GM23338 (cell line): ENCODE data around the gene ARHGEF1. TPM values are rescaled to one million over a fixed set of nuclear protein-coding genes. Genes with fewer than 3 reads are reported as not detected.
A peak's percentile ranks its signal among the peaks of the same experiment; 100 is the strongest.

Experiments
- ATAC-seq: fragments of 200-7000 bp; cut with Tn5 transposase; 3 replicates; pipeline ENCODE4 v1.9.1; 2020
- DNase-seq: peaks from one replicate; pipeline ENCODE4 v3.0.0-alpha.2; 2015; ENCODE audit warnings: low spot score
- H2AFZ ChIP-seq: fragments of 200-600 bp; sonication (generic); 2 replicates; pipeline ENCODE4 v1.8.0; 2016; ENCODE audit warnings: antibody characterized with exemption, mild to moderate bottlenecking, moderate library complexity
- H3F3A ChIP-seq: fragments of 200-600 bp; sonication (generic); replicated peaks from 2 replicates; pipeline ENCODE4 v1.8.0; 2017; ENCODE audit warnings: antibody characterized with exemption, mixed run types, low read depth
- H3K27ac ChIP-seq: fragments of 200-600 bp; sonication (generic); 2 replicates; pipeline ENCODE4 v1.6.1; 2016; ENCODE audit warnings: low read depth
- H3K27me3 ChIP-seq: fragments of 200-600 bp; sonication (generic); 2 replicates; pipeline ENCODE4 v1.8.0; 2016; ENCODE audit warnings: mild to moderate bottlenecking, mixed run types, moderate library complexity; ENCODE audit not compliant: insufficient read depth
- H3K36me3 ChIP-seq: fragments of 200-600 bp; sonication (generic); 2 replicates; pipeline ENCODE4 v1.8.0; 2016; ENCODE audit warnings: mild to moderate bottlenecking; ENCODE audit not compliant: insufficient read depth
- H3K4me1 ChIP-seq: fragments of 200-600 bp; sonication (generic); 2 replicates; pipeline ENCODE4 v1.8.0; 2016; ENCODE audit warnings: mild to moderate bottlenecking, moderate library complexity; ENCODE audit not compliant: insufficient read depth
- H3K4me2 ChIP-seq: fragments of 200-600 bp; sonication (generic); 2 replicates; pipeline ENCODE4 v1.7.1; 2017; ENCODE audit warnings: mixed run types
- H3K4me3 ChIP-seq: fragments of 200-600 bp; sonication (generic); 2 replicates; pipeline ENCODE4 v1.6.1; 2016; ENCODE audit warnings: mixed run types
- H3K79me2 ChIP-seq: fragments of 200-600 bp; sonication (generic); replicated peaks from 2 replicates; pipeline ENCODE4 v1.8.0; 2017; ENCODE audit warnings: mild to moderate bottlenecking; ENCODE audit not compliant: insufficient read depth
- H3K9me2 ChIP-seq: fragments of 200-600 bp; sonication (generic); 2 replicates; pipeline ENCODE4 v1.8.0; 2017; ENCODE audit not compliant: insufficient read depth
- H4K20me1 ChIP-seq: fragments of 200-600 bp; sonication (generic); replicated peaks from 2 replicates; pipeline ENCODE4 v1.8.0; 2017; ENCODE audit warnings: mild to moderate bottlenecking; ENCODE audit not compliant: insufficient read depth
- H3K27ac Mint-ChIP-seq: 2 replicates; pipeline ENCODE4 v1.8.0; 2020; ENCODE audit warnings: inconsistent platforms, mild to moderate bottlenecking, moderate library complexity, mixed read lengths
- H3K27me3 Mint-ChIP-seq: 3 replicates; pipeline ENCODE4 v1.8.0; 2022; ENCODE audit warnings: low read depth, mild to moderate bottlenecking, moderate library complexity, mixed read lengths, inconsistent platforms; ENCODE audit not compliant: insufficient read depth, poor library complexity
- H3K36me3 Mint-ChIP-seq: 3 replicates; pipeline ENCODE4 v1.8.0; 2021; ENCODE audit warnings: low read depth, mild to moderate bottlenecking, inconsistent platforms, moderate library complexity, mixed read lengths
- H3K4me1 Mint-ChIP-seq: 3 replicates; pipeline ENCODE4 v1.8.0; 2020; ENCODE audit warnings: mild to moderate bottlenecking, inconsistent platforms, mixed read lengths
- H3K4me3 Mint-ChIP-seq: 3 replicates; pipeline ENCODE4 v1.8.0; 2021; ENCODE audit warnings: moderate library complexity, mild to moderate bottlenecking, inconsistent platforms, mixed read lengths
- H3K9me3 Mint-ChIP-seq: 3 replicates; pipeline ENCODE4 v1.8.0; 2020; ENCODE audit warnings: moderate library complexity, mild to moderate bottlenecking, inconsistent platforms, mixed read lengths
- CREB1 ChIP-seq: fragments of 250-450 bp; sonication (Bioruptor Pico); IDR thresholded peaks from 2 replicates; pipeline ENCODE4 v1.5.0; 2020; ENCODE audit warnings: low read depth, mild to moderate bottlenecking, moderate library complexity
- ETS1 ChIP-seq: IDR thresholded peaks from 2 replicates; pipeline ENCODE4 v1.6.1; 2016; ENCODE audit warnings: antibody characterized with exemption
- EZH2 ChIP-seq: fragments of 200-600 bp; sonication (generic); IDR thresholded peaks from one replicate; pipeline ENCODE4 v1.8.0; 2017; ENCODE audit warnings: antibody characterized with exemption, mild to moderate bottlenecking, low read depth; ENCODE audit not compliant: unreplicated experiment
- JUNB ChIP-seq: IDR thresholded peaks from one replicate; pipeline ENCODE4 v1.6.1; 2016; ENCODE audit warnings: antibody characterized with exemption; ENCODE audit not compliant: unreplicated experiment
- NANOG ChIP-seq: IDR thresholded peaks from 2 replicates; pipeline ENCODE4 v1.6.1; 2016; ENCODE audit warnings: antibody characterized with exemption, borderline replicate concordance
- POLR2AphosphoS5 ChIP-seq: IDR thresholded peaks from 2 replicates; pipeline ENCODE4 v1.6.1; 2016; ENCODE audit warnings: antibody characterized with exemption, low read depth
- REST ChIP-seq: IDR thresholded peaks from one replicate; pipeline ENCODE4 v1.6.1; 2018; ENCODE audit warnings: antibody characterized with exemption; ENCODE audit not compliant: unreplicated experiment
- ZNF114 ChIP-seq: fragments of 250-450 bp; sonication (Bioruptor Pico); IDR thresholded peaks from 2 replicates; pipeline ENCODE4 v1.5.0; 2020; ENCODE audit warnings: mild to moderate bottlenecking, moderate library complexity
- ZNF331 ChIP-seq: fragments of 250-450 bp; sonication (Bioruptor Pico); IDR thresholded peaks from 2 replicates; pipeline ENCODE4 v1.5.0; 2020; ENCODE audit warnings: low read depth, mild to moderate bottlenecking, moderate library complexity
- polyA plus RNA-seq: library from polyadenylated mRNA; unstranded; fragments of >200 nt; fragmentation: Nextera tagmentation; extraction: Ambion mirVana; gene quantifications from 2 replicates; pipeline ENCODE4 v1.2.1, GENCODE V29; 2016
- total RNA-seq: library from RNA; depleted of rRNA; stranded (reverse); fragments of >200 nt; shearing (Covaris generic); gene quantifications from 2 replicates; pipeline ENCODE4 v1.2.3, GENCODE V29; 2014
- TF ChIP-seq, protein P1 (sequence below), 2 experiments: fragments of 200-600 bp in 1 of 2; sonication (generic) in 1 of 2; conservative IDR thresholded peaks; 2 replicates each; pipeline versions ENCODE4 v1.5.1 to v1.6.1; 2016 to 2017; ENCODE audit warnings: antibody characterized with exemption in 2 of 2, low read depth in 2 of 2, mild to moderate bottlenecking in 2 of 2, moderate library complexity in 1 of 2

ARHGEF1 gene
- total and polyA plus RNA-seq, 2 experiments from 2014 or later: 41.3 to 44.7 TPM

DNA sequence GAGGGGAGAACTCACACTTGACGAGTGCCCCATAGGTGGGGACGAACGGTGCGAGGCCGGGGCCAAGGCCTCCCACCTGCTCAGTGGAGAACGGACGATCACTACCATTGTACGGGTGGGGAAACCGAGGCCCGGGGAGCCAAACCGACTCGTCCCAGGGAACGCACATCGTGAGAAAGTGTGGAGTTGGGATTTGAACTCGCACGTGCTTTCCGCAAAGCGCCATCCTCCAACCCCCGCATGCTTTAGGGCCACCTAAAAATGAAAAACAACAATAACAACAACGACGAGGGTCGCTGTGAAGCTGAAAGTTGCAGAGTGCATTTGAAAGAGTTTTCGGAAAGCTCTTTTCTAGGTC is 458 bp downstream of the ARHGEF1 start (continued):
- TF ChIP-seq REST: no peak
- no peak for TF ChIP-seq EZH2
- TF ChIP-seq NANOG: no peak
- no peak for TF ChIP-seq ZNF331
- no peak for TF ChIP-seq ETS1
- no peak for TF ChIP-seq ZNF114 (CRISPR knock-in tag)

DNA sequence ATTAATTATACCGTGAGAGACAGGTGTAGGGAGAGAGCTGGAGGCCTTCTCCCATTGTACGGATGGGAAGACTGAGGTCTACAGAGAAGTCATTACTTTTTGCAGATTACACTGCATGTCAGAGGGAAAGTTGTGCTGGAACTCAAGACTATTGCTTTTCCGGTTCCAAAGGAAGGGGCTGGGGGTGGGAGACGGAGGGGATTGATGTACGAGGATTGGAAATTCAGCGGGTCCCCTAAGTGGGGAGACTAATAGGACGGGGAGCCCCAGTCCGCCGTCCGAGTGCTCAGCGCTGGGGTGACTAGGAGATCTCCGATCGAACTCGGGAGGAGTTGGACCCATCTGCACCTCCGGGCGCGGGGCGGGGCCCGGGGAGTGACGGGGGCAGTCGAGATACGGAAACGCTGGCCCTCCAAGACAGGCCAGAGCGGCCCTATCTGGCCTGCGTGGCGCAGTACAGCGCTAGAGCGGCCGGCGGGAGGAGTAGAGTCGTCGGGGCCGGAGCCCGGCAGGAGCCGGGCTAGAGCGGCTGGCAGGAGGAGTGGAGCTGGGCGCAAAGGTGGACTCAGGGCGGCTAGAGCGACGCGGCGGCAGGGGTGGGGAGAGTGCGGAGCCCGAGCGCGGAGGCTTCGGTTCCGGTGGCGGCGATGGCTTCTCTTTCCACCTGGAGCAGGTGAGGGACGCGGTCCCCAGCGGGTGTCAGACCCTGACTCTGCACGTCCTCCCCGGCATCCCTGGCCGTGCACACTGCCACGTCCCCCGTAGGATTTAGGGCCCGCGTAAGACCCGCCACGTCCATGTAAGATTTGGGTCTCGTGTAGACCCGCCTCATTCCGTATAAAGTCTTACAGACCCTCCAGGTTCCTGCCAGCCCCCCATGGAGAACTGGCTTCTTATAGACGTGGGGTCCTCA is 1.1 kb downstream of the ARHGEF1 start:
- Histone ChIP-seq H3F3A (peaks cover 31% of the 10 kb centered on the region), H3K9me2 (no peaks in the 10 kb centered on the region), H3K4me2 (peak overlapping the region; percentile 97), H3K79me2 (peaks cover 6% of the 10 kb centered on the region; the same call in 1 of the 2 replicates), H3K36me3 (no peaks in the 10 kb centered on the region), H3K27ac (no peak overlapping the region), H3K27me3 (peaks cover 29% of the 10 kb centered on the region), H4K20me1 (0 out of 2 replicates have a peak, but pooled peaks cover 3% of the 10 kb centered on the region), H3K4me3 (peak overlapping the region; percentile 93), H2AFZ (peak overlapping the region; percentile 90), H3K4me1 (peaks cover 31% of the 10 kb centered on the region)
- ATAC-seq (peak; percentile 90), DNase-seq (peak; percentile 99)
- H3K36me3 Mint-ChIP-seq: peaks cover 5% of the 10 kb centered on the region; the same call in 2 of the 3 replicates
- peaks cover 42% of the 10 kb centered on the region for H3K4me1 Mint-ChIP-seq
- H3K27ac Mint-ChIP-seq: peak overlapping the region; percentile 74; the same call in 1 of the 2 replicates
- peaks cover 23% of the 10 kb centered on the region for H3K27me3 Mint-ChIP-seq
- H3K4me3 Mint-ChIP-seq: peak overlapping the region; percentile 89
- H3K9me3 Mint-ChIP-seq: peaks cover 4% of the 10 kb centered on the region; the same call in 1 of the 3 replicates
- TF ChIP-seq JUNB (no peak), EZH2 (no peak), CREB1 (CRISPR knock-in tag) (peak; percentile 77), NANOG (no peak), ZNF331 (no peak), POLR2AphosphoS5 (peak; percentile 67), ETS1 (peak; percentile 85)
- TF ChIP-seq, protein P1, sequence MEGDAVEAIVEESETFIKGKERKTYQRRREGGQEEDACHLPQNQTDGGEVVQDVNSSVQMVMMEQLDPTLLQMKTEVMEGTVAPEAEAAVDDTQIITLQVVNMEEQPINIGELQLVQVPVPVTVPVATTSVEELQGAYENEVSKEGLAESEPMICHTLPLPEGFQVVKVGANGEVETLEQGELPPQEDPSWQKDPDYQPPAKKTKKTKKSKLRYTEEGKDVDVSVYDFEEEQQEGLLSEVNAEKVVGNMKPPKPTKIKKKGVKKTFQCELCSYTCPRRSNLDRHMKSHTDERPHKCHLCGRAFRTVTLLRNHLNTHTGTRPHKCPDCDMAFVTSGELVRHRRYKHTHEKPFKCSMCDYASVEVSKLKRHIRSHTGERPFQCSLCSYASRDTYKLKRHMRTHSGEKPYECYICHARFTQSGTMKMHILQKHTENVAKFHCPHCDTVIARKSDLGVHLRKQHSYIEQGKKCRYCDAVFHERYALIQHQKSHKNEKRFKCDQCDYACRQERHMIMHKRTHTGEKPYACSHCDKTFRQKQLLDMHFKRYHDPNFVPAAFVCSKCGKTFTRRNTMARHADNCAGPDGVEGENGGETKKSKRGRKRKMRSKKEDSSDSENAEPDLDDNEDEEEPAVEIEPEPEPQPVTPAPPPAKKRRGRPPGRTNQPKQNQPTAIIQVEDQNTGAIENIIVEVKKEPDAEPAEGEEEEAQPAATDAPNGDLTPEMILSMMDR (conservative IDR thresholded peaks at IDR 0.05; ENCODE audit: low read depth in 2 of 2): no peak
